Transverse colon (tissue), 4 donors: Measurements from ENCODE around the gene DACT2. TPM values are rescaled to one million over a fixed set of nuclear protein-coding genes. Genes with fewer than 3 reads are reported as not detected.

Experiments used
- DNase-seq: peaks from one replicate; pipeline ENCODE4 v3.0.0-alpha.2; 2019
- H3K27ac ChIP-seq, 4 donors: fragments of 200-600 bp; sonication (generic); 2 replicates each; pipeline ENCODE4 v1.5.1; 2016 to 2018; ENCODE audit warnings: inconsistent platforms in 4 of 4
- H3K27me3 ChIP-seq: fragments of 200-600 bp; sonication (generic); 2 replicates; pipeline ENCODE4 v1.5.1; 2017; ENCODE audit warnings: inconsistent platforms
- H3K36me3 ChIP-seq, 4 donors: fragments of 200-600 bp; sonication (generic); 2 replicates each; pipeline ENCODE4 v1.5.1; 2017 to 2019; ENCODE audit warnings: inconsistent platforms in 4 of 4
- H3K4me1 ChIP-seq, 4 donors: fragments of 200-600 bp; sonication (generic); 2 replicates each; pipeline ENCODE4 v1.5.1; 2017 to 2020; ENCODE audit warnings: inconsistent platforms in 4 of 4
- H3K4me3 ChIP-seq, 4 donors: fragments of 200-600 bp; sonication (generic); 1 replicate in 1 of 4; 2 replicates in 3 of 4; pipeline versions ENCODE4 v1.5.1 to v1.6.1; 2017 to 2019; ENCODE audit warnings: inconsistent platforms in 4 of 4
- H3K9me3 ChIP-seq, 2 donors: fragments of 200-600 bp; sonication (generic); 2 replicates each; pipeline ENCODE4 v1.5.1; 2017 to 2019; ENCODE audit warnings: inconsistent platforms in 2 of 2
- CTCF ChIP-seq, 5 experiments: fragments of 200-600 bp in 3 of 5; fragments of 450-650 bp in 2 of 5; sonication (generic) in 3 of 5; IDR thresholded peaks; 1 replicate in 2 of 5; 2 replicates in 3 of 5; pipeline ENCODE4 v1.5.1; 2016 to 2017; ENCODE audit warnings: antibody characterized with exemption in 5 of 5, inconsistent platforms in 3 of 5, mild to moderate bottlenecking in 2 of 5, moderate library complexity in 1 of 5
- EP300 ChIP-seq: sonication (generic); formaldehyde crosslinking; IDR thresholded peaks from one replicate; pipeline ENCODE4 v1.6.1; 2017; ENCODE audit warnings: antibody characterized with exemption, low read depth
- POLR2A ChIP-seq: fragments of 450-650 bp; IDR thresholded peaks from one replicate; pipeline ENCODE4 v1.6.1; 2016; ENCODE audit warnings: antibody characterized with exemption, mild to moderate bottlenecking, moderate library complexity
- POLR2AphosphoS5 ChIP-seq, 3 donors: sonication (generic); formaldehyde crosslinking; IDR thresholded peaks; one replicate each; pipeline ENCODE4 v1.6.1; 2016; ENCODE audit warnings: antibody characterized with exemption in 3 of 3
- WGBS, 2 donors: methylation state at CpG; one replicate each; pipeline ENCODE4 v1.1.5; 2018; ENCODE audit warnings: low coverage in 1 of 2; 5-methylcytosine and 5-hydroxymethylcytosine counted together
- in situ Hi-C, 4 donors: fragments of 200-750 bp; cut with MboI; loops; one replicate each; pipeline versions ENCODE4 v1.15.0 to v1.15.1; 2017; ENCODE audit warnings: low sequenced_read_pairs in 3 of 4, low pct_ligation_motif_present in 1 of 4, low pct_unique_long_range_greater_than_20kb in 1 of 4
- intact Hi-C: fragments of 100-400 bp; cut with DNase I; formaldehyde crosslinking; loops from one replicate; pipeline ENCODE4 v1.15.1; 2023; ENCODE audit warnings: low total_unique reads
- total RNA-seq, 4 donors: library from RNA; depleted of rRNA; stranded (reverse); fragments of >200 nt; gene quantifications; one replicate each; pipeline ENCODE4 v1.1.0, GENCODE V29; 2016

DACT2 gene
- total RNA-seq, 4 donors from 2014 or later = 2.4 to 2.6 TPM; not detected in 2

GRCh38 chr6:168330403-168330802, 10.8 kb upstream of the DACT2 start:
- intact Hi-C loops = no loop called here

GRCh38 chr6:168328086-168328485, 8.5 kb upstream of the DACT2 start:
- TF ChIP-seq CTCF (IDR thresholded peaks at IDR 0.05) (no peak), POLR2A (no peak), POLR2AphosphoS5 (IDR thresholded peaks at IDR 0.05) (no peak), EP300 (no peak)

More at GRCh38 chr6:168330403-168330802, 10.8 kb upstream of the DACT2 start:
- DNase-seq = no peak
- in situ Hi-C loops = no loop called here
- peaks cover 4% of the 10 kb centered on the region for H3K27me3 ChIP-seq
- TF ChIP-seq CTCF (IDR thresholded peaks at IDR 0.05) = no peak
- TF ChIP-seq EP300 = no peak
- no peak for TF ChIP-seq POLR2A
- TF ChIP-seq POLR2AphosphoS5 (IDR thresholded peaks at IDR 0.05) = no peak
- no peak overlapping the region for H3K4me3 ChIP-seq
- WGBS, 2 donors = 84 to 90% methylated on average over 10 of the region's 10 CpGs
- no peaks in the 10 kb centered on the region for H3K36me3 ChIP-seq
- H3K27ac ChIP-seq = no peak overlapping the region
- H3K9me3 ChIP-seq = no peaks in the 10 kb centered on the region
- H3K4me1 ChIP-seq = peaks cover 0 to 3% (median 0%) of the 10 kb centered on the region in 4 donors

GRCh38 chr6:168326294-168327261, 7.0 kb upstream of the DACT2 start:
- H3K4me1 ChIP-seq = no peaks in the 10 kb centered on the region
- peaks cover 4% of the 10 kb centered on the region for H3K27me3 ChIP-seq
- H3K9me3 ChIP-seq = no peaks in the 10 kb centered on the region
- WGBS, 2 donors = 51 to 52% methylated on average over 6 to 12 of the region's 12 CpGs
- no peak for TF ChIP-seq POLR2A
- no peak for TF ChIP-seq CTCF (IDR thresholded peaks at IDR 0.05)
- TF ChIP-seq POLR2AphosphoS5 (IDR thresholded peaks at IDR 0.05) = no peak
- TF ChIP-seq EP300 = no peak
- intact Hi-C loops (no loop called here), in situ Hi-C loops (no loop called here)
- no peak overlapping the region for H3K27ac ChIP-seq
- H3K36me3 ChIP-seq = no peaks in the 10 kb centered on the region
- H3K4me3 ChIP-seq = no peak overlapping the region
- DNase-seq = no peak

More at GRCh38 chr6:168328086-168328485, 8.5 kb upstream of the DACT2 start:
- 85 to 94% methylated on average over 3 to 4 of the region's 4 CpGs for WGBS, 2 donors
- intact Hi-C loops = no loop called here
- H3K4me1 ChIP-seq = peaks cover 0 to 3% (median 0%) of the 10 kb centered on the region in 4 donors
- no peak overlapping the region for H3K27ac ChIP-seq
- H3K36me3 ChIP-seq = no peaks in the 10 kb centered on the region
- in situ Hi-C loops = no loop called here
- no peak overlapping the region for H3K4me3 ChIP-seq
- H3K27me3 ChIP-seq = peaks cover 4% of the 10 kb centered on the region
- no peak for DNase-seq
- H3K9me3 ChIP-seq = no peaks in the 10 kb centered on the region

- Histone ChIP-seq H3K9me3 (no peaks in the 10 kb centered on the region), H3K4me1 (peaks cover 0 to 15% (median 4%) of the 10 kb centered on the region in 4 donors), H3K4me3 (no peak overlapping the region), H3K36me3 (no peaks in the 10 kb centered on the region), H3K27me3 (peaks cover 29% of the 10 kb centered on the region), H3K27ac (no peak overlapping the region)
- intact Hi-C loops = no loop called here
- TF ChIP-seq POLR2A = no peak
- no peak for TF ChIP-seq EP300
- no peak for TF ChIP-seq POLR2AphosphoS5 (IDR thresholded peaks at IDR 0.05)
- TF ChIP-seq CTCF (IDR thresholded peaks at IDR 0.05) = no peak
- no peak for DNase-seq
- in situ Hi-C loops = no loop called here
- 44 to 49% methylated on average over 2 of the region's 2 CpGs for WGBS, 2 donors
Observed at GRCh38 chr6:168322966-168323365, 3.4 kb upstream of the DACT2 start.
